ENCODE results near the gene LIAS.
A peak's percentile ranks its signal among the peaks of the same experiment; 100 is the strongest.
"Not testable (repeated sequence)": the region's sequence is repeated elsewhere in the genome, so short reads cannot be mapped to it uniquely, and the experiment has no call there.

The LIAS gene

GRCh38 chr4:39497909-39498726 lies 39.3 kb downstream of the LIAS start:
- no peak for DNase-seq (ENCODE audit: low read depth in 3 of 3, low spot score in 1 of 3)

- no peak for DNase-seq (ENCODE audit: low read depth in 3 of 3, low spot score in 1 of 3)
Measured at GRCh38 chr4:39498727-39499020, 39.8 kb downstream of the LIAS start.

- DNase-seq (ENCODE audit: low read depth in 3 of 3, low spot score in 1 of 3), result no peak
Measured at GRCh38 chr4:39502019-39502663, 43.3 kb downstream of the LIAS start.

GRCh38 chr4:39502664-39503035 lies 43.8 kb downstream of the LIAS start:
- not testable (repeated sequence) for DNase-seq (ENCODE audit: low read depth in 3 of 3, low spot score in 1 of 3)

- no peak for DNase-seq (ENCODE audit: low read depth in 3 of 3, low spot score in 1 of 3)
Measured at GRCh38 chr4:39504538-39504937, 45.7 kb downstream of the LIAS start.

- no peak for DNase-seq (ENCODE audit: low read depth in 3 of 3, low spot score in 1 of 3)
Measured at GRCh38 chr4:39505581-39505980, 46.7 kb downstream of the LIAS start.

GRCh38 chr4:39510348-39510929 lies 51.6 kb downstream of the LIAS start:
- DNase-seq (ENCODE audit: low read depth in 3 of 3, low spot score in 1 of 3), result no peak

- DNase-seq (ENCODE audit: low read depth in 3 of 3, low spot score in 1 of 3), result not testable (repeated sequence)
Measured at GRCh38 chr4:39514266-39514665, 55.4 kb downstream of the LIAS start.

- DNase-seq (ENCODE audit: low read depth in 3 of 3, low spot score in 1 of 3), result no peak
Measured at GRCh38 chr4:39514888-39515401, 56.1 kb downstream of the LIAS start.

GRCh38 chr4:39515669-39516401 lies 57.0 kb downstream of the LIAS start:
- DNase-seq (ENCODE audit: low read depth in 3 of 3, low spot score in 1 of 3), result not testable (repeated sequence)

- no peak for DNase-seq (ENCODE audit: low read depth in 3 of 3, low spot score in 1 of 3)
Measured at GRCh38 chr4:39516407-39516966, 57.6 kb downstream of the LIAS start.

- DNase-seq (ENCODE audit: low read depth in 3 of 3, low spot score in 1 of 3), result no peak
Measured at GRCh38 chr4:39518484-39518883, 59.6 kb downstream of the LIAS start.

GRCh38 chr4:39521253-39521919 lies 62.5 kb downstream of the LIAS start:
- DNase-seq (ENCODE audit: low read depth in 3 of 3, low spot score in 1 of 3), result no peak

- no peak for DNase-seq (ENCODE audit: low read depth in 3 of 3, low spot score in 1 of 3)
Measured at GRCh38 chr4:39522068-39522467, 63.2 kb downstream of the LIAS start.

GRCh38 chr4:39524161-39524957 lies 65.5 kb downstream of the LIAS start:
- no peak for DNase-seq (ENCODE audit: low read depth in 3 of 3, low spot score in 1 of 3)

GRCh38 chr4:39525822-39526690 lies 67.2 kb downstream of the LIAS start:
- DNase-seq (ENCODE audit: low read depth in 3 of 3, low spot score in 1 of 3), result no peak

GRCh38 chr4:39526765-39527295 lies 68.0 kb downstream of the LIAS start:
- peak in 1 of 3 donors; percentile 12 for DNase-seq (ENCODE audit: low read depth in 3 of 3, low spot score in 1 of 3)

- peak; percentile 68 to 85 (median 80) for DNase-seq (ENCODE audit: low read depth in 3 of 3, low spot score in 1 of 3)
Measured at GRCh38 chr4:39527296-39528060, 68.6 kb downstream of the LIAS start, which contains the start of gene UGDH. Gene UGDH, minus strand, starts transcription at chr4:39527439. Its CDS starts 5,927 bp downstream, at chr4:39521512.

All from stimulated activated CD4-positive, alpha-beta T cell treated with anti-CD3 and anti-CD28 coated beads, TNF-alpha, amount 100 ng/mL, for 1 hour (primary cell).